Measurements from ENCODE around the gene KCNG2. TPM values are rescaled to one million over a fixed set of nuclear protein-coding genes. Genes with fewer than 3 reads are reported as not detected.

Gene KCNG2
- total and polyA plus RNA-seq, 10 of the 15 experiments (the other 5 are each of a cell fraction or from before 2014, with no cell fraction given) = 0.20 to 0.23 TPM; not detected in 8

DNA sequence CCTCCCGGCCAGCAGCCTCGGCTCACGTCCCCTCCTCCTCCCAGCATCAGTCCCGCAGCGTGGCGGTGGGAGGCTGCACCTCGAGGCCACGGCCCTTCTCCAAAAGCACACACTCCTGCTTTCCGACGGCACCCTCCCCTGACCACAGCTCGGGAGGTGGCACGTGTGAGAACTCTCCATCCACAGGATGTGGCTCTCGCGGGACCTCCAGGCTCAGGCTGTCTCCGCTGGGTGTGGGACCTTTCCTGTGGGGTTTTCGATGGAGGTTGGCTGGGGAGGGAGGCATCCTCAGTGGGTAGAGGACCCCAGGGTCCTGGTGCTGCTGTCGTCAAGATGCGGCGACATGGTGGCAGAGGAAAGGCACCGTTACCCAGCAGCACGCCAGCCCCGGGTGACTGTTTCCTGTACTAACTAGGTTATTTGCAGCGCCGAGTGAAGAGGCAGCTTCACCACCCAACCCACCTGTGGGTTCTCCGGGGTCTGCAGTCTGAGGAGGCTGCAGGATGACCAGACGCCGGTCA is 42.8 kb upstream of the KCNG2 start:
- H3K4me3 ChIP-seq = no peak overlapping the region
- ChIA-PET POLR2A (no interaction called here), SMC1A (ENCODE audit: uncharacterized antibody, unreplicated experiment) (no interaction called here), RAD21 (ENCODE audit: unreplicated experiment) (no interaction called here), CTCF (no interaction called here)
- no peak overlapping the region for H2AFZ ChIP-seq (ENCODE audit: control insufficient read depth, low read depth, low read length)
- no peaks in the 10 kb centered on the region for H4K20me1 ChIP-seq (ENCODE audit: control insufficient read depth, insufficient read depth)
- no peak overlapping the region for H3K9ac ChIP-seq (ENCODE audit: control insufficient read depth, insufficient read depth, low read length)
- in situ Hi-C loops (cut with MboI) = no loop called here
- H3K4me2 ChIP-seq (ENCODE audit: control insufficient read depth, insufficient read depth) = no peak overlapping the region
- no peak for FAIRE-seq
- no peaks in the 10 kb centered on the region for H3K27me3 ChIP-seq (replicated peaks in 1 of 2; ENCODE audit: control insufficient read depth in 2 of 2, insufficient read depth in 2 of 2, low read length in 1 of 2)
- BruUV-seq (replicated peaks) = no TSS peak
- H3K36me3 ChIP-seq (ENCODE audit: control insufficient read depth in 2 of 2, insufficient read depth in 2 of 2, low read length in 1 of 2) = peaks cover 10 to 12% of the 10 kb centered on the region in 2 experiments
- H3K27ac ChIP-seq (ENCODE audit: control insufficient read depth, insufficient read depth) = no peak overlapping the region
- DNase-seq (ENCODE audit: low read depth, low spot score) = no peak
- ATAC-seq = no peak
- 97% methylated on average over 27 of the region's 27 CpGs for WGBS (ENCODE audit: insufficient coverage, insufficient replicate concordance, low lambda C conversion rate, missing lambda C conversion rate)
- no peaks in the 10 kb centered on the region for H3K4me1 ChIP-seq (ENCODE audit: control insufficient read depth, insufficient read depth, low read length)
- H3K79me2 ChIP-seq (ENCODE audit: control insufficient read depth, insufficient read depth, low read length) = no peaks in the 10 kb centered on the region
- intact Hi-C loops (cut with micrococcal nuclease; ENCODE audit: unreplicated experiment) = no loop called here
- no peak for TF ChIP-seq ZSCAN29 (IDR thresholded peaks at IDR 0.05)
- TF ChIP-seq YBX1 (IDR thresholded peaks at IDR 0.05) = no peak
- TF ChIP-seq, protein P1, sequence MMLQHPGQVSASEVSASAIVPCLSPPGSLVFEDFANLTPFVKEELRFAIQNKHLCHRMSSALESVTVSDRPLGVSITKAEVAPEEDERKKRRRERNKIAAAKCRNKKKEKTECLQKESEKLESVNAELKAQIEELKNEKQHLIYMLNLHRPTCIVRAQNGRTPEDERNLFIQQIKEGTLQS (IDR thresholded peaks at IDR 0.05; ENCODE audit: borderline replicate concordance, extremely low read depth, low read depth, low read length) = no peak
- no peak for TF ChIP-seq EGR1 (IDR thresholded peaks at IDR 0.05; ENCODE audit: borderline replicate concordance in 1 of 2, low read depth in 2 of 2, low read length in 2 of 2)
- TF ChIP-seq LARP7 (IDR thresholded peaks at IDR 0.05) = no peak
- TF ChIP-seq MTA3 (IDR thresholded peaks at IDR 0.05; ENCODE audit: borderline replicate concordance, low read length) = no peak
- H3K9me3 ChIP-seq (replicated peaks; ENCODE audit: control insufficient read depth, insufficient read depth, low read length) = no peaks in the 10 kb centered on the region

GRCh38 chr18:79755496-79756142 is 42.1 kb upstream of the KCNG2 start:
- H3K9ac ChIP-seq (ENCODE audit: control insufficient read depth, insufficient read depth, low read length) = no peak overlapping the region
- no TSS peak for BruUV-seq (replicated peaks)
- no peaks in the 10 kb centered on the region for H3K27me3 ChIP-seq (replicated peaks in 1 of 2; ENCODE audit: control insufficient read depth in 2 of 2, insufficient read depth in 2 of 2, low read length in 1 of 2)
- H3K4me2 ChIP-seq (ENCODE audit: control insufficient read depth, insufficient read depth) = no peak overlapping the region
- H3K9me3 ChIP-seq (replicated peaks; ENCODE audit: control insufficient read depth, insufficient read depth, low read length) = no peaks in the 10 kb centered on the region
- in situ Hi-C loops (cut with MboI) (no loop called here), intact Hi-C loops (cut with micrococcal nuclease; ENCODE audit: unreplicated experiment) (no loop called here)
- no peak overlapping the region for H3K27ac ChIP-seq (ENCODE audit: control insufficient read depth, insufficient read depth)
- no peaks in the 10 kb centered on the region for H4K20me1 ChIP-seq (ENCODE audit: control insufficient read depth, insufficient read depth)
- ChIA-PET CTCF (no interaction called here), SMC1A (ENCODE audit: uncharacterized antibody, unreplicated experiment) (no interaction called here), POLR2A (no interaction called here), RAD21 (ENCODE audit: unreplicated experiment) (no interaction called here)
- no peak overlapping the region for H2AFZ ChIP-seq (ENCODE audit: control insufficient read depth, low read depth, low read length)
- no peak for FAIRE-seq
- WGBS (ENCODE audit: insufficient coverage, insufficient replicate concordance, low lambda C conversion rate, missing lambda C conversion rate) = 92% methylated on average over 28 of the region's 31 CpGs
- no peak for DNase-seq (ENCODE audit: low read depth, low spot score)
- TF ChIP-seq SMARCA5 (IDR thresholded peaks at IDR 0.05) (no peak), TCF3 (IDR thresholded peaks at IDR 0.05; ENCODE audit: borderline replicate concordance, insufficient read depth, low read depth, low read length) (no peak), KAT2A (conservative IDR thresholded peaks at IDR 0.05; ENCODE audit: control insufficient read depth, low read depth, low read length) (no peak), WRNIP1 (IDR thresholded peaks at IDR 0.05; ENCODE audit: borderline replicate concordance, low read depth, low read length) (no peak), RAD51 (IDR thresholded peaks at IDR 0.05) (no peak), HDAC2 (IDR thresholded peaks at IDR 0.05) (no peak), NFYA (IDR thresholded peaks at IDR 0.05; ENCODE audit: borderline replicate concordance, low read depth, low read length) (no peak), EED (IDR thresholded peaks at IDR 0.05; ENCODE audit: low read depth) (no peak), NFYB (IDR thresholded peaks at IDR 0.05; ENCODE audit: insufficient read depth, low read depth, low read length) (no peak)
- TF ChIP-seq, protein P2, sequence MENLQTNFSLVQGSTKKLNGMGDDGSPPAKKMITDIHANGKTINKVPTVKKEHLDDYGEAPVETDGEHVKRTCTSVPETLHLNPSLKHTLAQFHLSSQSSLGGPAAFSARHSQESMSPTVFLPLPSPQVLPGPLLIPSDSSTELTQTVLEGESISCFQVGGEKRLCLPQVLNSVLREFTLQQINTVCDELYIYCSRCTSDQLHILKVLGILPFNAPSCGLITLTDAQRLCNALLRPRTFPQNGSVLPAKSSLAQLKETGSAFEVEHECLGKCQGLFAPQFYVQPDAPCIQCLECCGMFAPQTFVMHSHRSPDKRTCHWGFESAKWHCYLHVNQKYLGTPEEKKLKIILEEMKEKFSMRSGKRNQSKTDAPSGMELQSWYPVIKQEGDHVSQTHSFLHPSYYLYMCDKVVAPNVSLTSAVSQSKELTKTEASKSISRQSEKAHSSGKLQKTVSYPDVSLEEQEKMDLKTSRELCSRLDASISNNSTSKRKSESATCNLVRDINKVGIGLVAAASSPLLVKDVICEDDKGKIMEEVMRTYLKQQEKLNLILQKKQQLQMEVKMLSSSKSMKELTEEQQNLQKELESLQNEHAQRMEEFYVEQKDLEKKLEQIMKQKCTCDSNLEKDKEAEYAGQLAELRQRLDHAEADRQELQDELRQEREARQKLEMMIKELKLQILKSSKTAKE (IDR thresholded peaks at IDR 0.05; ENCODE audit: low read depth, poor library complexity, severe bottlenecking) = no peak
- H3K79me2 ChIP-seq (ENCODE audit: control insufficient read depth, insufficient read depth, low read length) = no peaks in the 10 kb centered on the region
- H3K4me3 ChIP-seq = no peak overlapping the region
- ATAC-seq = no peak
- H3K4me1 ChIP-seq (ENCODE audit: control insufficient read depth, insufficient read depth, low read length) = no peaks in the 10 kb centered on the region
- peaks cover 10 to 12% of the 10 kb centered on the region in 2 experiments for H3K36me3 ChIP-seq (ENCODE audit: control insufficient read depth in 2 of 2, insufficient read depth in 2 of 2, low read length in 1 of 2)

All from GM12878 (cell line).